Measurements from ENCODE around the gene GATAD2A.

GRCh38 chr19:19550485-19550929 is 145.0 kb downstream of the GATAD2A start:
- TF ChIP-seq CTCF (IDR thresholded peaks at IDR 0.05) (no peak), EP300 (IDR thresholded peaks at IDR 0.05) (no peak)

Data from esophagus muscularis mucosa (tissue), 3 donors.